PFSK-1 (cell line): ENCODE results near the gene TMPRSS7.

ENCODE experiments used
- POLR2AphosphoS5 ChIP-seq: IDR thresholded peaks from 2 replicates; pipeline ENCODE4 v1.6.1; 2012; ENCODE audit warnings: low read depth, mild to moderate bottlenecking, control low read depth, low read length, moderate library complexity
- TAF1 ChIP-seq: IDR thresholded peaks from 2 replicates; pipeline ENCODE4 v1.6.1; 2012; ENCODE audit warnings: low read length, control low read depth, borderline replicate concordance; ENCODE audit not compliant: insufficient read depth

DNA sequence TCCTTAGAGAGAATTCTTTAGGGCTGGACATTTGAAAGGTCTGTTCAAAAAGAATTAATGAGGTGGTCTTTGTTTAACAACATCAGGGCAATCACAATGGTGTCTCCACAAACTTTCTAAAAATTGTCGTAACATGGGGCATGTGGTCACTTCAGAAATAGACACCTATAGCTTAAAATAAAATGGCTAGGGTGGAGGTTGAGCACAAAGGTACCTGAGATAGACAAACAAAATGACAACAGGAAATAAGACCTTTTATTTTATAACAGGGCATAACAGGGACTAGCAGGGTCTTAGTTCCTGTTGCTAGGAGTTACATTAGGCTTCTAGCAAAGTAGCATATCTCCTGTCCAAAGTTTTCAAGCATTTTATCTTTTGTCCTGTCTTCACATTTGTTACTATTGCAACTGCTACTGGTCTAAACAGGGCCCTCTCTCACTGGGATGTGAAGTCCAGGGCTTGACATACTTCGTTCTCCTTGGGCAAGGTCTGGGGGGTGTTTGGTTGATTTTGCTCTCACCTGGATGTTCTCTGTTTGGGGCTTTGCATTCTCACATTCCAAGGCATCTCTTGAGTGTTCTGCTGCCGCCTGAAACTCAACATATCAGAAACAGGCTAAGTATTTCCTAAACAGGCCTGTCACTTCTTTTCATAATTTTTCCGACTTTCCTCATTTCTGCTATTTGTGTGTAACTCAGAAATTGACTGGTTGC is 95.5 kb downstream of the TMPRSS7 start:
- TF ChIP-seq POLR2AphosphoS5 (no peak), TAF1 (no peak)
